ENCODE data around the gene FAM72A.
"Not testable (repeated sequence)": the region's sequence is repeated elsewhere in the genome, so short reads cannot be mapped to it uniquely, and the experiment has no call there.

DNA sequence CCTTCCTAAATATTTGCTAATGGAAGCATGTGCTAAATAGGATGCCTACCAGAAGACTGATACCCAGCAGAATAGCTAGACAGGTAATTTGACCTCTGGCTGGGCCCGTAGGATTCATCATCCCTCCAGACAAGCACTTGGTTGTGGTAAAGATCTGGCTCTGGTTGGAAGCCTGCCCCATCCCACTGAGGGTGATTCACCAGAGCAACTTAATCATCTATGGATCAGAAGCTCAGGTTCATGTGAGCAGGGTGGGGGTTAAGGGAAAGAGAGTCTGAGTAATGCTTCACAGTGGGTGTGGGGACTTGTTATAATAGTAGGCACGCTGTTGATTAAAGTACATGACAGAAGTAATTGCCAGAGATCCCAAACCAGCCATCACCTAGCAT is 26.5 kb downstream of the FAM72A start:
- not testable (repeated sequence) for TF ChIP-seq CTCF, POLR2A (IDR thresholded peaks at IDR 0.05)
